ENCODE results near the gene CPAMD8. TPM values are rescaled to one million over a fixed set of nuclear protein-coding genes. Genes with fewer than 3 reads are reported as not detected.

The CPAMD8 gene
- total and polyA plus RNA-seq, 2 of the 8 experiments (the other 6 are each of a cell fraction or from before 2014, with no cell fraction given): 6.1 to 9.2 TPM

DNA sequence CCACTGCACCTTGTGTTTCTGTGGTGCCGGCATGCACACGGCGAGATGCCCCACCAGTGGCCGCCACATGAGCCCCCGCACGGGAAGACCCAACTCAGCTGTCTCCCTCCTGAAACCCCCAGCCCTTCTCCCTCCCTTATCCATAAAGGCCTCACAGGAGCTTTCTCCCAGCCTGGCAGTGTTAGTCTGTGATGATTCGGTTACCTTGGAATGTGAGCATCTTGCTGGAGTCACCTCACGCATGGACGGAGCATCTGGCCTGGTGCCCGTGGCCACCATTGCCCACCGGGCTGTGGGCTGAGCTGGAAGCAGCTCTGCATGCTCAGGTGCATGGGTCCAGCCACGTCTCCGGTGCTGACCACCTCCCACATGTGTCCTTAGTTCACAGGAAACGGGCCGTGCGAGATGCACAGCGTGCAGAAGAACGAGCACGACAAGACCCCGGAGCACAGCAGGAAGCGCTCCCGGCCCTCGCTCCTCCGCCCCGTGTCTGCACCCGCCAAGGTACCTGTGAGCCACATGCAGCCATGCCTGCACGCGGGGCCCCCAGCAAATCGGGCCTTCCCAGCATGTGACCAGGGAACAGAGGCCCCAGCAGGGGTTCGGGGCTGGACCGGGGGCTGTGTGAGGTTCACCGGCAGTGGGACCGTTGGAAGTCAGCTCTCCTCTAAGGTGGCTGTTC lies 175.4 kb downstream of the CPAMD8 start:
- POLR2A ChIA-PET (ENCODE audit: partially characterized antibody): no interaction called here
- Histone ChIP-seq H3K4ac (replicated peaks; ENCODE audit: insufficient read length, low read depth, low read length) (no peak overlapping the region), H4K20me1 (replicated peaks in 1 of 2; ENCODE audit: control insufficient read depth in 1 of 2, insufficient read depth in 2 of 2, low read length in 2 of 2) (peaks cover 10 to 16% of the 10 kb centered on the region in 2 experiments), H3K36me3 (ENCODE audit: control insufficient read depth in 2 of 4, insufficient read depth in 4 of 4, low read length in 3 of 4) (peaks cover 23 to 81% (median 57%) of the 10 kb centered on the region in 4 experiments), H2BK15ac (ENCODE audit: low read length) (no peak overlapping the region), H3K4me2 (ENCODE audit: insufficient read depth in 1 of 2, low read depth in 2 of 2, low read length in 2 of 2) (no peak overlapping the region), H3K56ac (replicated peaks; ENCODE audit: insufficient read length, low read depth, low read length) (no peak overlapping the region), H4K91ac (replicated peaks; ENCODE audit: insufficient read length, low read length) (no peak overlapping the region), H4K8ac (ENCODE audit: extremely low read depth, insufficient read depth, low read length) (no peak overlapping the region), H3K4me3 (ENCODE audit: extremely low read depth in 1 of 4, insufficient read depth in 2 of 4, low read depth in 3 of 4, low read length in 4 of 4) (no peak overlapping the region), H2AFZ (ENCODE audit: low read length) (no peak overlapping the region), H3K23ac (ENCODE audit: insufficient read length) (no peak overlapping the region), H3K4me1 (replicated peaks in 1 of 4; ENCODE audit: control insufficient read depth in 3 of 4, insufficient read depth in 4 of 4, low read length in 3 of 4) (no peaks in the 10 kb centered on the region; a peak in 1 of 7 replicates), H3K27me3 (replicated peaks in 1 of 4; ENCODE audit: control insufficient read depth in 3 of 4, extremely low read depth in 1 of 4, insufficient read depth in 3 of 4, low read length in 3 of 4) (no peaks in the 10 kb centered on the region), H4K5ac (ENCODE audit: insufficient read length, low read depth, low read length) (no peak overlapping the region), H2BK120ac (replicated peaks; ENCODE audit: low read depth, low read length) (no peak overlapping the region), H2BK5ac (ENCODE audit: low read depth, low read length) (no peak overlapping the region), H3K9me3 (ENCODE audit: insufficient read depth in 2 of 2, low read depth in 1 of 2, low read length in 1 of 2) (no peaks in the 10 kb centered on the region), H2BK20ac (ENCODE audit: low read length) (no peak overlapping the region), H3K27ac (ENCODE audit: low read depth, low read length) (no peak overlapping the region), H3K9ac (replicated peaks in 1 of 4; ENCODE audit: extremely low read depth in 1 of 4, low read depth in 3 of 4, low read length in 3 of 4) (no peak overlapping the region), H3K79me2 (ENCODE audit: control insufficient read depth in 1 of 2, insufficient read depth in 2 of 2, low read length in 2 of 2) (no peaks in the 10 kb centered on the region), H3K79me1 (ENCODE audit: low read depth, low read length) (no peaks in the 10 kb centered on the region), H2AK5ac (ENCODE audit: low read depth, low read length) (no peak overlapping the region), H3K18ac (ENCODE audit: extremely low read depth, low read length) (no peak overlapping the region), H3K23me2 (ENCODE audit: low read depth, low read length) (no peaks in the 10 kb centered on the region), H2BK12ac (ENCODE audit: low read depth, low read length) (no peak overlapping the region), H3K14ac (ENCODE audit: insufficient read length) (no peak overlapping the region)
- FAIRE-seq (no peak), DNase-seq (ENCODE audit: low read depth in 1 of 2, low spot score in 2 of 2) (no peak)
- 91% methylated on average over 30 of the region's 33 CpGs; no CpG with 5 or more reads in 1 of the 2 experiments for WGBS, 2 experiments (ENCODE audit: extremely low coverage in 1 of 2, insufficient coverage in 1 of 2, insufficient read length in 1 of 2, insufficient replicate concordance in 2 of 2, low coverage in 1 of 2, low lambda C conversion rate in 2 of 2, missing lambda C conversion rate in 1 of 2)
- CTCF ChIA-PET (ENCODE audit: partially characterized antibody): interaction anchor here (0.9 to 2.2 kb wide), 5 partner anchors 9 to 79 kb away, joined by 3 to 6 read pairs (median 3); no protein-coding TSS in a partner anchor
- TF ChIP-seq NRF1 (IDR thresholded peaks at IDR 0.05; ENCODE audit: low read depth, low read length): no peak
- no peak for TF ChIP-seq RNF2 (IDR thresholded peaks at IDR 0.05; ENCODE audit: borderline replicate concordance, low read depth, low read length, missing control alignments, poor library complexity, severe bottlenecking)
- no peak for TF ChIP-seq MAFK (IDR thresholded peaks at IDR 0.05; ENCODE audit: low read depth, low read length)
- no peak for TF ChIP-seq CREB1 (IDR thresholded peaks at IDR 0.05)
- TF ChIP-seq SP1 (IDR thresholded peaks at IDR 0.05; ENCODE audit: low read depth, low read length): no peak
- TF ChIP-seq JUN (IDR thresholded peaks at IDR 0.05; ENCODE audit: low read depth, low read length): no peak
- no peak for TF ChIP-seq TBP (IDR thresholded peaks at IDR 0.05; ENCODE audit: low read depth, low read length)
- TF ChIP-seq RBBP5 (IDR thresholded peaks at IDR 0.05; ENCODE audit: borderline replicate concordance, low read depth, low read length): no peak
- no peak for TF ChIP-seq EGR1 (IDR thresholded peaks at IDR 0.05; ENCODE audit: borderline replicate concordance, low read depth, low read length)
- TF ChIP-seq GTF2F1 (IDR thresholded peaks at IDR 0.05; ENCODE audit: borderline replicate concordance, low read depth, low read length): no peak
- TF ChIP-seq RAD21 (IDR thresholded peaks at IDR 0.05 in 1 of 2, conservative IDR thresholded peaks at IDR 0.05 in 1 of 2; ENCODE audit: low read depth in 2 of 2, low read length in 2 of 2): no peak
- TF ChIP-seq PHF8 (conservative IDR thresholded peaks at IDR 0.05; ENCODE audit: low read depth, low read length): no peak
- no peak for TF ChIP-seq CHD1 (IDR thresholded peaks at IDR 0.05; ENCODE audit: low read depth, low read length)

Measured in H1 (cell line).